Small intestine (tissue), 7 donors: Measurements from ENCODE around the gene RFLNA. TPM values are rescaled to one million over a fixed set of nuclear protein-coding genes. Genes with fewer than 3 reads are reported as not detected.

ENCODE experiments used
- DNase-seq, 2 donors: peaks; one replicate each; pipeline versions ENCODE4 v3.0.0 to v3.0.0-alpha.2; 2013
- FAIRE-seq: peaks from 2 replicates; lab custom pipeline; 2012; peaks lifted over from hg19 to GRCh38; lab: Jason Lieb, UNC
- H3K27ac ChIP-seq, 3 donors: one replicate each; pipeline ENCODE4 v1.5.1; 2013; ENCODE audit warnings: low read length in 2 of 3, mild to moderate bottlenecking in 2 of 3, control low read depth in 1 of 3, inconsistent platforms in 1 of 3, low read depth in 1 of 3, moderate library complexity in 1 of 3
- H3K27me3 ChIP-seq, 3 donors: one replicate each; pipeline ENCODE4 v1.6.1; 2013; ENCODE audit warnings: low read length in 3 of 3, inconsistent platforms in 1 of 3; ENCODE audit not compliant: control insufficient read depth in 3 of 3, insufficient read depth in 3 of 3
- H3K36me3 ChIP-seq, 3 donors: one replicate each; pipeline ENCODE4 v1.6.1; 2013; ENCODE audit warnings: low read length in 3 of 3, inconsistent platforms in 1 of 3, low read depth in 1 of 3, mild to moderate bottlenecking in 1 of 3, moderate library complexity in 1 of 3; ENCODE audit not compliant: control insufficient read depth in 3 of 3, insufficient read depth in 2 of 3
- H3K4me1 ChIP-seq, 3 donors: one replicate each; pipeline ENCODE4 v1.6.1; 2013; ENCODE audit warnings: low read length in 2 of 3, inconsistent platforms in 1 of 3, low read depth in 1 of 3, mild to moderate bottlenecking in 1 of 3, moderate library complexity in 1 of 3; ENCODE audit not compliant: control insufficient read depth in 3 of 3, insufficient read depth in 2 of 3
- H3K4me3 ChIP-seq, 3 donors: one replicate each; pipeline ENCODE4 v1.5.1; 2013; ENCODE audit warnings: low read length in 3 of 3, control low read depth in 1 of 3, inconsistent platforms in 1 of 3, low read depth in 1 of 3, mild to moderate bottlenecking in 1 of 3, moderate library complexity in 1 of 3
- H3K9me3 ChIP-seq, 2 donors: one replicate each; pipeline ENCODE4 v1.6.1; 2013; ENCODE audit warnings: low read depth in 1 of 2, low read length in 1 of 2; ENCODE audit not compliant: control insufficient read depth in 2 of 2, insufficient read depth in 1 of 2
- WGBS, 3 donors: extraction: QIAGEN DNeasy Blood & Tissue Kit; methylation state at CpG; one replicate each; pipeline ENCODE4 v1.1.7; 2013; 5-methylcytosine and 5-hydroxymethylcytosine counted together
- polyA plus RNA-seq, 4 donors: library from polyadenylated mRNA; stranded (reverse) in 3 of 4; unstranded in 1 of 4; fragments of 200-250 nt in 3 of 4; fragments of 120-200 nt in 1 of 4; gene quantifications; one replicate each; pipeline versions ENCODE4 v1.2.1 to v1.2.3, GENCODE V29; 2013
- donor health status: healthy with polysubstance abuse.
- donor health status: control.
- donor health status: control.
- donor health status: Bipolar disorder and iron deficiency.
- donor health status: healthy.

The RFLNA gene
- polyA plus RNA-seq, 4 donors = 15.9 to 92.7 (median 28.3) TPM

DNA sequence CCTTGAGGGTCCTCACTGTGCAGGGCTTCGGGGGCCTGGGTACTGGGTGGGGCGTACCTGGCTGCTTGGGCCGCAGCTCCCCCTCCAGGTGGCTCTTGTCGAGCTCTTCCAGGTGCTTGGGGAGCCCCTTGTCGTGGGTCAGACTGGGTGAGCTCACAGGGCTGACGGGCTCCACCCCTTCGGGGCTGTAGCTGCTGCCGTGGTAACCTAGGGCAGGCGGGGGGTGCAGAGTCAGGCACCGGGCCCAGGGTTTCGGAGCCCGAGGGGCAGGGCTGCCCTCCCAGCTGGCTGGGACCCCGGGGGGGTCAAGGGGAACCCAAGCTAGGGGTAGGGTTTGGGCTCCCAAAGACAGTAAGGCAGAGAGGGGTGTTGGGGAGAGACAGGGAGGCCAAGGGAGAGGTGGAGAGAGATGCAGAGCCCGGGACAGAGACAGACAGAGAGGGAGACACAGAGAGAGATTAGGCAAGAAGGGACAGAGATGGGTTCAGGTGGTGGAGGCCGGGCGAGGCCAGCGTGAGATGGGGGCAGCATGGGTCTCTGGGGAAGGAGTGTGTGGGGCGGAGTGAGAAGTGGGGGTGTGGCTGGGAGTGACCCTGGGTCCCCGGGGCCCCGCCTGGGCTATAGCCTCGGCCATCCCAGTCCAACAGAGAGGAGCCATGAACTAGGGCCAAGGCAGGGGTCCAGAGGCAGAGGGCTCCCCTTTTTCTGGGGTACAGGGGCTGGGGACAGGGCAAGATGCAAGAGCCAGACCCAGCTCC is 40.7 kb downstream of the RFLNA start:
- Histone ChIP-seq H3K36me3 (peaks cover 26 to 88% (median 44%) of the 10 kb centered on the region in 3 donors), H3K4me1 (no peaks in the 10 kb centered on the region), H3K27ac (no peak overlapping the region), H3K27me3 (no peaks in the 10 kb centered on the region), H3K9me3 (no peaks in the 10 kb centered on the region), H3K4me3 (no peak overlapping the region)
- DNase-seq (no peak), FAIRE-seq (no peak)
- WGBS, 3 donors = 88 to 96% (median 92%) methylated on average over 19 to 21 of the region's 21 CpGs

DNA sequence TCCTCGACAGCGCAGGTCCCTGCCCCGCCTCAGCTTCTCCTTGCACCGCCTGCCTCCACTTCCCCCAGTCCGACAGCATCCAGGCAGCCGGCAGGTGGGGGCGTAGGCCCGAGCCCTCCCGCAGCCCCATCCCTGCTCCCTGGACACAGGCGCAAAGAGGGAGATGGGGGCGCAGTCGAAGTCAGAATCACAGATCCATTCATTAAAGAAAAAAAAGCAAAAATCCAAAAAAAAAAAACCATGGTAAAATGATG is 41.2 kb downstream of the RFLNA start:
- WGBS, 3 donors = 95 to 98% (median 96%) methylated on average over 10 to 12 of the region's 12 CpGs
- no peak for FAIRE-seq
- no peak overlapping the region for H3K27ac ChIP-seq

DNA sequence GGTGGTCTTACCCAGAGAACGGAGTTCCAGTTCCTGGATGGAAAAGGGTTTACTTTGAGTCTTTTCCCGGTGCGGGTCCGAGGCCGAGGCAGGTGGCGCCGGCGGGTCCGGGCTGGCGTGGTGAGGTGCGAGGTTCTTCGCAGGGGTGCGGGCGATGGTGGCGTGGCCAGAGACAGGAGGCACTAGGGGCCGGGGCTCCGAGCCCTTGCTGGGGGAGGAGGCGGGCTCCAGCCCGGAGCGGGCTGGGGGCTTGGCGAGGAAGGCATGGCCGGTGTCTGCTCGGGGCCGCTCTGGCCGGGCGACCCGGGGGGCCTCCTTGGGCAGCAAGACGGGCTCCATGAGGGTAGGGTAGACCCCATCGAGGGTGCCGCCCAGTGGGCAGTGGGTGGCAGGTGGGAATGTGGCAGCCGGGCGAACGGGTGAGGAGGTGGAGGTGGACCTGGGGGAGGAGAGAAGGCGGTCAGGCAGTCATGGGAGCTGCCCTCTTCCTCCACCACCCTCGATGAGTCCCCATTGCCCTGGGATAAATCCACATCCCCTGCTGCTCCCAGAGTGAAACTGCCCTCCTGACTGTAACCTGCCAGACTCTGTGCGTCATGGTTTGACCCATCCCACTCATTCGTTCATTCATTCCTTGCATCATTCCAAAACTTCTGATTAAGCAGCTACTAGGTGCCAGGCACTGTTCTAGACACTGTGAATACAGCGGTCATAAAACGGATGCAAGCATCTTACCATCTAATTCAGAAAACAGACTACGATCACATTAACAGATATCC is 42.0 kb downstream of the RFLNA start:
- no peaks in the 10 kb centered on the region for H3K27me3 ChIP-seq
- no peaks in the 10 kb centered on the region for H3K9me3 ChIP-seq
- no peak overlapping the region for H3K4me3 ChIP-seq
- H3K27ac ChIP-seq = no peak overlapping the region
- DNase-seq = no peak
- 95 to 97% (median 96%) methylated on average over 26 to 40 of the region's 40 CpGs for WGBS, 3 donors
- H3K36me3 ChIP-seq = peaks cover 29 to 88% (median 39%) of the 10 kb centered on the region in 3 donors
- no peaks in the 10 kb centered on the region for H3K4me1 ChIP-seq
- FAIRE-seq = no peak

More for the DNA sequence above, 41.2 kb downstream of the RFLNA start:
- no peaks in the 10 kb centered on the region for H3K27me3 ChIP-seq
- H3K4me1 ChIP-seq = no peaks in the 10 kb centered on the region
- no peak for DNase-seq
- no peak overlapping the region for H3K4me3 ChIP-seq
- H3K9me3 ChIP-seq = no peaks in the 10 kb centered on the region
- H3K36me3 ChIP-seq = peaks cover 28 to 89% (median 42%) of the 10 kb centered on the region in 3 donors

DNA sequence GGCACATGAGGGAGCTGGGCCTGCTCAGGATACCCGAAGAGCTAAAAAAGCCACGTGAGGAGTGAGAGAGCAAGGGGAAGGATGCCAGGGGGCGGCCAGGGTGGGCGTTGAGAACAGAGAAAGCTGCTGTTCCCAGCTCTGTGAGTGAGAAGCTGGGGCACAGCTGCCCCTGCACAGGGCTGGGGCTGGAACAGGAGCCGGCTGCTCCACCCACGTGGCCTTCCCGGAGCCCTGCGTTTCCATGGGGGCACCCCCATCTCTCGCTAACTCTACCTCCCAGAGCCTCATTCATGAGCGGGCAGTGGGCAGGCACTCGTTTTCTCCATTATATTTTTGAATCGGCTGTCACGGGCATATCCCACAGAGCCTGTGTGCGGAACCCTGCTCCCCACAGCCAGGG is 42.7 kb downstream of the RFLNA start:
- Histone ChIP-seq H3K36me3 (peaks cover 28 to 86% (median 32%) of the 10 kb centered on the region in 3 donors), H3K27me3 (no peaks in the 10 kb centered on the region), H3K9me3 (no peaks in the 10 kb centered on the region), H3K4me3 (no peak overlapping the region), H3K27ac (no peak overlapping the region), H3K4me1 (no peaks in the 10 kb centered on the region)
- no peak for DNase-seq
- no peak for FAIRE-seq
- WGBS, 3 donors = 87 to 91% (median 89%) methylated on average over 14 of the region's 14 CpGs

DNA sequence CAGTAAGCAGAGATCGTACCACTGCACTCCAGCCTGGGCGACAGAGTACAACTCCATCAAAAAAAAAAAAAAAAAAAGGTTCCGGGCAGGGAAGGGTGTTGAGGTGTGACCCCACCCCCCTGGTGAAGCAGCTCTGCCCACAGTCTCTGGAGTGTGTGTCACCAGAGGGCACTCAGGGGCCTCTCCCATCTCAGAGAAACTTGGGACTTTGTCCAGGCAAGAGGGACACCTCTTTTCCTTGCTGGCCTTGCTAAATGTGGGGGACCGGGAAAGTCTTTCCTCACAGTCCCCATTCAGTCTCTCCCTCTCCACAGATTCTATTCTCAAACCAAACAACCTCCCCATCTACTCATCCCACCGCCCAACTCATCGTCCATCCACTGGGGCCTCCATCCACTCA is 43.6 kb downstream of the RFLNA start:
- Histone ChIP-seq H3K9me3 (no peaks in the 10 kb centered on the region), H3K36me3 (peaks cover 25 to 86% (median 34%) of the 10 kb centered on the region in 3 donors), H3K4me3 (no peak overlapping the region), H3K4me1 (no peaks in the 10 kb centered on the region), H3K27me3 (no peaks in the 10 kb centered on the region), H3K27ac (no peak overlapping the region)
- DNase-seq (no peak), FAIRE-seq (no peak)
- WGBS, 3 donors = 89 to 98% (median 90%) methylated on average over 5 to 6 of the region's 6 CpGs

DNA sequence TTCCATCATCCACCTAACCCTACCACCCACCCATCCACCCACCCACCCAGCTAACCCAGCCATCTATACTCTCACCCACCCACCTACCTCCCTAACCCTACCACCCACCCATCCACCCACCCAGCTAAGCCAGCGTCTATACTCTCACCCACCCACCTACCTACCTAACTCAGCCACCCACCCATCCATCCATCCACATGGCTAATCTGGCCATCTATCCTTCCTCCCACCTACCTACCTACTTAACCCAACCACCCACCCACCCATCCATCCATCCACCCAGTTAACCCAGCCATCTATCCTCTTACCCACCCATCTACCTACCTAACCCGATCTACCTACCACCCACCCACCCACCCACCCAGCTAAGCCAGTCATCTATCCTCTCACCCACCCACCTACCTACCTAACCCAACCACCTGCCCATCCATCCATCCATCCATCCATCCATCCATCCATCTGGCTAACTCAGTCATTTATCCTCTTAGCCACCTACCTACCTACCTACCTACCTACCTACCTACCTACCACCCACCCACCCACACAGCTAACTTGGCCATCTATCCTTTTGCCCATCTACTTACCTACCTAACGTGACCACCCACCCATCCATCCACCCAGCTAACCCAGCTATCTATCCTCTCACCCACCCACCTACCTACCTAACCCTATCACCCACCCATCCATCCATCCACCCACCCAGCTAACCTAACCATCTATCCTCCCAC is 44.1 kb downstream of the RFLNA start:
- 92 to 95% (median 93%) methylated on average over 3 of the region's 3 CpGs for WGBS, 3 donors
- FAIRE-seq = no peak
- no peaks in the 10 kb centered on the region for H3K27me3 ChIP-seq
- H3K9me3 ChIP-seq = no peaks in the 10 kb centered on the region
- H3K36me3 ChIP-seq = peaks cover 22 to 88% (median 31%) of the 10 kb centered on the region in 3 donors
- no peak overlapping the region for H3K4me3 ChIP-seq
- H3K4me1 ChIP-seq = no peaks in the 10 kb centered on the region
- H3K27ac ChIP-seq = no peak overlapping the region
- no peak for DNase-seq

DNA sequence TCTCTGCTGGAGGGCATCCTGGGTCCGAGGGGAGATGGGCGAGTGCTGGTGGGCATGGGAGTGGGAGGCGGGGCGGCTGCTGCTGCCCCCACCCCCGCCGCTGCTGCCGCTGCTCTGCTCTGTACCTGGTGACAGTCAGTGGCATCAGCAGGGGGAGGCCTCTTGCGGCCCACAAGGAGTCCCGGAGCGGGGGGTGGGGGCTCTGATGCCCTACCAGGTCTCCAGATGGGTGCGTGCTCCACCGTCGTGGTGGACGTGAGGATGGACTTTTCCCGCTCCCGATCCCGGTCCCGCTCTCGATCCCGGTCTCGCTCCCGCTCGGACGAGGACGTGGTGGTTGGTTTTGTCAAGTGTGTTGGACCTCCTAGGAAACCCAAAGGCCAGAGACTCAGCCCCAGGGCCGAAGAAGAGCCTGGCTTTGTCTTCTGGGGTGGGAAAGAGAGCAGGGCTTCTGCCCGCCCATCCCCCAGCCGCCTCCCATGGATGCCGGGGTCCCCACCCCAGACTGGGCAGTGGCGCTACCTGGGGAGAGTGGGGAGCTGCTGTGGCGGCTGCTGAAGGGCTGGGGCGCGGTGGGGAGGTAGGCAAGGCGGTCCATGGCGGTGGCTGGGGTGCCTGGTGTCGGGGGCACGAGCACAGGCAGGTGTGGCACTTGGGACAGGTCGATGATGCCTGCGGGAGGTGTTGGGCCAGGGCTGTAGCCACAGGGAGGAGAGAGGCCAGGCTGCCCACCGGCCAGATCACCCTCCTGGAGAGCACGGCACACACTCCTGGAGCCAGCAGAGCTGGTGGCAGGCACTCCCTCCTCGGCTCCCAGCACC is 45.4 kb downstream of the RFLNA start:
- Histone ChIP-seq H3K27me3 (no peaks in the 10 kb centered on the region), H3K4me3 (no peak overlapping the region), H3K36me3 (peaks cover 19 to 88% (median 30%) of the 10 kb centered on the region in 3 donors), H3K27ac (no peak overlapping the region), H3K9me3 (no peaks in the 10 kb centered on the region), H3K4me1 (no peaks in the 10 kb centered on the region)
- whole genome bisulfite sequencing, 3 donors = 93 to 97% (median 95%) methylated on average over 42 of the region's 42 CpGs
- DNase-seq (no peak), FAIRE-seq (no peak)

DNA sequence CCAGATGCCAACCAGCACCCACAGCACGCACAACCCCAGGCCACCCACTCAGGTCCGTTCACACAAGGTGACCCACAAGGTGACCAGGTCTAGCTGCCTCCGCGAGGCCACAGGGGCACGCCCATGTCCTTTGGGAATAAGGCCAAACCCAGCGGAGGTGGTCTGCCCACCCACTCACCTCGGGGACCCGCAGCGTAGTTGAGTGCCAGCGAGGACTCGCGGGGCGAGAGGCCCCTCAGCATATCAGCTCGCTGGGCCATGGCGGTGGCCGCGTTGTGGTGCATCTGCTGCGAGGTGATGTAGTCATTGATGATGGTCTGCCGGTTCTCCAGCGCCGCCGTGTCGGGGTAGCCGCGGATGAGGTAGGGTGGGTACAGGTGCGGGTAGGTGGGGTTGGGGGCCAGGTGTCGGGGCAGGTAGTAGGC is 46.8 kb downstream of the RFLNA start:
- no peak for FAIRE-seq

More for the DNA sequence above, 46.8 kb downstream of the RFLNA start:
- DNase-seq = no peak
- Histone ChIP-seq H3K9me3 (no peaks in the 10 kb centered on the region), H3K27me3 (no peaks in the 10 kb centered on the region), H3K4me1 (no peaks in the 10 kb centered on the region), H3K4me3 (no peak overlapping the region), H3K36me3 (peaks cover 26 to 88% (median 31%) of the 10 kb centered on the region in 3 donors), H3K27ac (no peak overlapping the region)
- 94 to 96% (median 95%) methylated on average over 27 of the region's 27 CpGs for whole genome bisulfite sequencing, 3 donors
